HCT116 (cell line): Measurements from ENCODE around the gene GDF10. TPM values are rescaled to one million over a fixed set of nuclear protein-coding genes. Genes with fewer than 3 reads are reported as not detected.

Experiments
- ATAC-seq: fragments of 200-7000 bp; cut with Tn5 transposase; 2 replicates; pipeline ENCODE4 v1.9.1; 2020; ENCODE audit warnings: mild to moderate bottlenecking, moderate library complexity
- BruUV-seq: library from RNA; stranded (reverse); fragments of 400-500 nt; replicated peaks from 2 replicates; lab custom pipeline; 2021; lab: Mats Ljungman, UMichigan
- CTCF ChIA-PET: fragments of 300-600 bp; sonication (Branson Sonifier 250); formaldehyde crosslinking; loops from one replicate; lab custom pipeline; 2021; ENCODE audit warnings: antibody characterized with exemption; lab: Charles Lee
- POLR2A ChIA-PET: fragments of 300-600, 350-600 bp; sonication (Branson Sonifier 250); formaldehyde crosslinking; loops from one replicate; lab custom pipeline; 2021; ENCODE audit warnings: antibody characterized with exemption; lab: Charles Lee
- RAD21 ChIA-PET, 2 experiments: fragments of 300-600 bp; sonication (Branson Sonifier 250); formaldehyde crosslinking; loops; one replicate each; lab custom pipeline; 2023; ENCODE audit warnings: low total read pairs in 2 of 2; ENCODE audit not compliant: uncharacterized antibody in 2 of 2, unreplicated experiment in 2 of 2, low non-redundant PET in 1 of 2; lab: Charles Lee
- DNase-seq: peaks from one replicate; pipeline ENCODE4 v3.0.0-alpha.2; 2010; ENCODE audit warnings: low read depth, low spot score
- H2AFZ ChIP-seq: fragments of 200-600 bp; shearing (Covaris generic), sonication (generic); 2 replicates; pipeline ENCODE4 v1.6.1; 2017; ENCODE audit warnings: low read depth, mixed run types, mixed read lengths, antibody characterized with exemption, low read length; ENCODE audit not compliant: poor library complexity, severe bottlenecking
- H3K27ac ChIP-seq: 2 replicates; pipeline ENCODE4 v1.5.1; 2012; ENCODE audit warnings: low read depth, low read length
- H3K27me3 ChIP-seq: fragments of 200-600 bp; sonication (generic); 2 replicates; pipeline ENCODE4 v1.6.1; 2016; ENCODE audit warnings: mixed run types, low read length, mixed read lengths; ENCODE audit not compliant: insufficient read depth
- H3K36me3 ChIP-seq, 2 experiments: fragments of 200-500 bp in 1 of 2; fragments of 200-600 bp in 1 of 2; sonication (Bioruptor generic) in 1 of 2; sonication (generic) in 1 of 2; 2 replicates each; pipeline versions ENCODE4 v1.5.1 to v1.6.1; 2014 to 2016; ENCODE audit warnings: low read length in 2 of 2, inconsistent platforms in 1 of 2, mixed read lengths in 1 of 2, mixed run types in 1 of 2; ENCODE audit not compliant: insufficient read depth in 2 of 2, control insufficient read depth in 1 of 2
- H3K4me1 ChIP-seq, 2 experiments: fragments of 200-600 bp in 1 of 2; sonication (generic) in 1 of 2; 2 replicates each; pipeline versions ENCODE4 v1.5.1 to v1.6.1; 2012 to 2017; ENCODE audit warnings: low read length in 2 of 2, inconsistent platforms in 1 of 2, mild to moderate bottlenecking in 1 of 2, mixed read lengths in 1 of 2, mixed run types in 1 of 2, moderate library complexity in 1 of 2; ENCODE audit not compliant: insufficient read depth in 2 of 2, control insufficient read depth in 1 of 2
- H3K4me2 ChIP-seq: fragments of 200-600 bp; sonication (generic); 2 replicates; pipeline ENCODE4 v1.6.1; 2017; ENCODE audit warnings: mixed run types, low read length, mixed read lengths
- H3K4me3 ChIP-seq, 2 experiments: fragments of 200-600 bp in 1 of 2; sonication (generic) in 1 of 2; replicated peaks in 1 of 2; 2 replicates each; pipeline ENCODE4 v1.5.1; 2011 to 2016; ENCODE audit warnings: low read length in 2 of 2, control low read depth in 1 of 2, low read depth in 1 of 2, mild to moderate bottlenecking in 1 of 2, mixed read lengths in 1 of 2, mixed run types in 1 of 2
- H3K79me2 ChIP-seq: fragments of 200-600 bp; sonication (generic); 2 replicates; pipeline ENCODE4 v1.6.1; 2017; ENCODE audit warnings: mild to moderate bottlenecking, mixed run types, low read length, moderate library complexity, mixed read lengths; ENCODE audit not compliant: insufficient read depth
- H3K9ac ChIP-seq: fragments of 200-600 bp; sonication (generic); 2 replicates; pipeline ENCODE4 v1.6.1; 2016; ENCODE audit warnings: low read length, mixed read lengths
- H3K9me2 ChIP-seq: fragments of 200-600 bp; sonication (generic), shearing (Covaris generic); 2 replicates; pipeline ENCODE4 v1.6.1; 2017; ENCODE audit warnings: mixed run types, mild to moderate bottlenecking, moderate library complexity; ENCODE audit not compliant: insufficient read depth
- H3K9me3 ChIP-seq, 2 experiments: fragments of 200-500 bp in 1 of 2; fragments of 200-600 bp in 1 of 2; sonication (Bioruptor generic) in 1 of 2; sonication (generic) in 1 of 2; 2 replicates each; pipeline ENCODE4 v1.6.1; 2014 to 2017; ENCODE audit warnings: low read length in 2 of 2, mixed read lengths in 2 of 2, inconsistent platforms in 1 of 2, low read depth in 1 of 2, mild to moderate bottlenecking in 1 of 2, mixed run types in 1 of 2, moderate library complexity in 1 of 2; ENCODE audit not compliant: control insufficient read depth in 1 of 2, insufficient read depth in 1 of 2
- H4K20me1 ChIP-seq: fragments of 200-600 bp; sonication (generic), shearing (Covaris generic); 2 replicates; pipeline ENCODE4 v1.6.1; 2017; ENCODE audit warnings: mixed run types, mild to moderate bottlenecking, moderate library complexity; ENCODE audit not compliant: insufficient read depth
- CBX3 ChIP-seq: IDR thresholded peaks from 2 replicates; pipeline ENCODE4 v1.6.1; 2012; ENCODE audit warnings: low read depth
- EGR1 ChIP-seq: IDR thresholded peaks from 2 replicates; pipeline ENCODE4 v1.6.1; 2012; ENCODE audit warnings: low read depth
- ELF1 ChIP-seq: IDR thresholded peaks from 2 replicates; pipeline ENCODE4 v1.6.1; 2012; ENCODE audit warnings: low read depth, borderline replicate concordance
- EZH2 ChIP-seq: fragments of 200-600 bp; sonication (generic); IDR thresholded peaks from 2 replicates; pipeline ENCODE4 v1.6.1; 2017; ENCODE audit warnings: antibody characterized with exemption, mixed run types
- FOSL1 ChIP-seq: IDR thresholded peaks from 2 replicates; pipeline ENCODE4 v1.6.1; 2012; ENCODE audit warnings: low read depth
- JUND ChIP-seq: IDR thresholded peaks from 2 replicates; pipeline ENCODE4 v1.6.1; 2012
- POLR2A ChIP-seq: IDR thresholded peaks from 2 replicates; pipeline ENCODE4 v1.7.0; 2011; ENCODE audit warnings: borderline replicate concordance; ENCODE audit not compliant: insufficient read depth, insufficient read length; ENCODE audit errors: extremely low read depth
- POLR2AphosphoS5 ChIP-seq: IDR thresholded peaks from 2 replicates; pipeline ENCODE4 v1.6.1; 2011; ENCODE audit warnings: mild to moderate bottlenecking, low read depth, low read length, moderate library complexity
- RAD21 ChIP-seq: IDR thresholded peaks from 2 replicates; pipeline ENCODE4 v1.6.1; 2012; ENCODE audit warnings: low read depth, mild to moderate bottlenecking
- REST ChIP-seq: IDR thresholded peaks from 2 replicates; pipeline ENCODE4 v1.6.1; 2012; ENCODE audit warnings: low read depth
- SIN3A ChIP-seq: IDR thresholded peaks from 2 replicates; pipeline ENCODE4 v1.6.1; 2012; ENCODE audit warnings: low read depth
- SP1 ChIP-seq: IDR thresholded peaks from 2 replicates; pipeline ENCODE4 v1.6.1; 2012; ENCODE audit warnings: low read depth
- TCF7L2 ChIP-seq: IDR thresholded peaks from 2 replicates; pipeline ENCODE4 v1.7.0; 2011; ENCODE audit warnings: borderline replicate concordance, inconsistent platforms; ENCODE audit not compliant: insufficient read depth, insufficient read length; ENCODE audit errors: extremely low read depth
- ZFX ChIP-seq: fragments of 450-650 bp; IDR thresholded peaks from 2 replicates; pipeline ENCODE4 v1.6.1; 2017
- ZNF274 ChIP-seq: fragments of 200-500 bp; sonication (Bioruptor generic); IDR thresholded peaks from 2 replicates; pipeline ENCODE4 v1.6.1; 2014; ENCODE audit warnings: mild to moderate bottlenecking, low read depth, low read length, inconsistent platforms
- intact Hi-C: fragments of 100-400 bp; cut with micrococcal nuclease; formaldehyde crosslinking; loops from 2 replicates; pipeline ENCODE4 v1.10.0; 2022
- total RNA-seq: library from RNA; stranded (reverse); gene quantifications from one replicate; pipeline ENCODE4 v1.2.1, GENCODE V29; 2021; ENCODE audit not compliant: unreplicated experiment
- TF ChIP-seq, protein P1 (sequence below): IDR thresholded peaks from 2 replicates; pipeline ENCODE4 v1.6.1; 2011; ENCODE audit warnings: mild to moderate bottlenecking, low read length, moderate library complexity; ENCODE audit not compliant: insufficient replicate concordance; ENCODE audit errors: extremely low read depth
- TF ChIP-seq, protein P2 (sequence below): IDR thresholded peaks from 2 replicates; pipeline ENCODE4 v1.6.1; 2012

The GDF10 gene
- total RNA-seq, 1 experiment from 2014 or later = not detected

DNA sequence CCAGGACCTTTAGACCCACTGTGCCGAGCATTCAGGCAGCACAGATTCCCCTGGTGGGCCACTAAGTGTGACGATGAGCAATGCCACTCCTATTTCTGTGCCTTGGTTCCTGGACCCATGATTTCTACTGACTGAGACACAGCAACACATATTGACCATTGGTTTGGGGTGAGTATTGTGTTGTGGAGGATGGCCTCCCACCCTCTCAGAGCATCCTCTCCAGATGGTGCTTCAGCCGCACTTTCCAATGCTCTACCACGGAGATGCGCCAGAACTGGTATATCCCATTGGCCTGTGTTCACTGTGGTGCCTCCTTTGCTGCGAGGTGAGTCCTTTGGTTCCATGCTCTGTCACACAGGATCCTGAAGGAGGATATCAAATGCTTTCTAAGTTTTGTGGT, 10.1 kb upstream of the GDF10 start:
- RAD21 ChIA-PET = no interaction called here
- no TSS peak for BruUV-seq
- no peak for ATAC-seq
- TF ChIP-seq POLR2AphosphoS5 = no peak
- no peak for TF ChIP-seq EGR1
- no peak for TF ChIP-seq CBX3
- no peak for TF ChIP-seq SIN3A
- TF ChIP-seq RAD21 = no peak
- no peak for TF ChIP-seq FOSL1
- TF ChIP-seq POLR2A = no peak
- TF ChIP-seq, protein P1, sequence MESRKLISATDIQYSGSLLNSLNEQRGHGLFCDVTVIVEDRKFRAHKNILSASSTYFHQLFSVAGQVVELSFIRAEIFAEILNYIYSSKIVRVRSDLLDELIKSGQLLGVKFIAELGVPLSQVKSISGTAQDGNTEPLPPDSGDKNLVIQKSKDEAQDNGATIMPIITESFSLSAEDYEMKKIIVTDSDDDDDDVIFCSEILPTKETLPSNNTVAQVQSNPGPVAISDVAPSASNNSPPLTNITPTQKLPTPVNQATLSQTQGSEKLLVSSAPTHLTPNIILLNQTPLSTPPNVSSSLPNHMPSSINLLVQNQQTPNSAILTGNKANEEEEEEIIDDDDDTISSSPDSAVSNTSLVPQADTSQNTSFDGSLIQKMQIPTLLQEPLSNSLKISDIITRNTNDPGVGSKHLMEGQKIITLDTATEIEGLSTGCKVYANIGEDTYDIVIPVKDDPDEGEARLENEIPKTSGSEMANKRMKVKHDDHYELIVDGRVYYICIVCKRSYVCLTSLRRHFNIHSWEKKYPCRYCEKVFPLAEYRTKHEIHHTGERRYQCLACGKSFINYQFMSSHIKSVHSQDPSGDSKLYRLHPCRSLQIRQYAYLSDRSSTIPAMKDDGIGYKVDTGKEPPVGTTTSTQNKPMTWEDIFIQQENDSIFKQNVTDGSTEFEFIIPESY = no peak
- TF ChIP-seq JUND = no peak
- no peak for TF ChIP-seq ZFX
- no peak for TF ChIP-seq ZNF274
- no peak for TF ChIP-seq ELF1
- TF ChIP-seq, protein P2, sequence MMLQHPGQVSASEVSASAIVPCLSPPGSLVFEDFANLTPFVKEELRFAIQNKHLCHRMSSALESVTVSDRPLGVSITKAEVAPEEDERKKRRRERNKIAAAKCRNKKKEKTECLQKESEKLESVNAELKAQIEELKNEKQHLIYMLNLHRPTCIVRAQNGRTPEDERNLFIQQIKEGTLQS = no peak
- no peak for TF ChIP-seq REST
- TF ChIP-seq SP1 = no peak
- no peak for TF ChIP-seq TCF7L2
- no peak for TF ChIP-seq EZH2
- no peaks in the 10 kb centered on the region for H3K9me2 ChIP-seq
- no peaks in the 10 kb centered on the region for H3K9me3 ChIP-seq
- DNase-seq = no peak
- H3K4me1 ChIP-seq = no peaks in the 10 kb centered on the region
- no peak overlapping the region for H3K4me2 ChIP-seq
- intact Hi-C loops = no loop called here
- CTCF ChIA-PET = no interaction called here
- POLR2A ChIA-PET = no interaction called here
- no peak overlapping the region for H3K9ac ChIP-seq
- H3K36me3 ChIP-seq = no peaks in the 10 kb centered on the region
- H2AFZ ChIP-seq = no peak overlapping the region
- no peak overlapping the region for H3K4me3 ChIP-seq
- H3K27ac ChIP-seq = no peak overlapping the region
- no peaks in the 10 kb centered on the region for H3K27me3 ChIP-seq
- H3K79me2 ChIP-seq = no peaks in the 10 kb centered on the region
- no peaks in the 10 kb centered on the region for H4K20me1 ChIP-seq
